ENCODE results near the gene CC2D1A. TPM values are rescaled to one million over a fixed set of nuclear protein-coding genes. Genes with fewer than 3 reads are reported as not detected.

CC2D1A gene
- total RNA-seq, 2 experiments from 2014 or later: 16.4 to 16.9 TPM

GRCh38 chr19:13894552-13894951 lies 11.4 kb upstream of the CC2D1A start:
- Histone ChIP-seq H3K9me3 (ENCODE audit: control insufficient read depth in 1 of 2, insufficient read depth in 1 of 2, low read length in 2 of 2) (no peaks in the 10 kb centered on the region), H3K27ac (ENCODE audit: low read depth in 1 of 2, low read length in 2 of 2) (no peak overlapping the region), H3K4me1 (ENCODE audit: insufficient read depth, low read length) (no peaks in the 10 kb centered on the region), H3K36me3 (ENCODE audit: insufficient read depth, low read length) (no peaks in the 10 kb centered on the region), H3K4me3 (ENCODE audit: low read length) (no peak overlapping the region), H3K27me3 (ENCODE audit: control insufficient read depth in 1 of 2, insufficient read depth in 2 of 2, low read length in 2 of 2) (no peaks in the 10 kb centered on the region)
- Mint-ChIP-seq H3K4me1 (ENCODE audit: low read depth) (no peaks in the 10 kb centered on the region), H3K9me3 (no peaks in the 10 kb centered on the region), H3K27me3 (no peaks in the 10 kb centered on the region), H3K4me3 (no peak overlapping the region), H3K36me3 (ENCODE audit: low read depth) (no peaks in the 10 kb centered on the region), H3K27ac (no peak overlapping the region)
- DNase-seq (no peak), ATAC-seq (ENCODE audit: poor library complexity) (no peak)
- ChIA-PET POLR2A (interaction anchor here (0.6 kb wide), 1 partner anchor 151 kb away, joined by 3 read pairs; no protein-coding TSS in a partner anchor), CTCF (no interaction called here)
- no peak for TF ChIP-seq CTCF (IDR thresholded peaks at IDR 0.05)
- intact Hi-C loops (cut with DNase I, micrococcal nuclease): no loop called here

GRCh38 chr19:13896227-13896626 lies 9.8 kb upstream of the CC2D1A start:
- Mint-ChIP-seq H3K27me3 (no peaks in the 10 kb centered on the region), H3K36me3 (ENCODE audit: low read depth) (no peaks in the 10 kb centered on the region), H3K4me3 (no peak overlapping the region), H3K27ac (no peak overlapping the region), H3K4me1 (ENCODE audit: low read depth) (no peaks in the 10 kb centered on the region), H3K9me3 (no peaks in the 10 kb centered on the region)
- Histone ChIP-seq H3K27ac (ENCODE audit: low read depth in 1 of 2, low read length in 2 of 2) (no peak overlapping the region), H3K27me3 (ENCODE audit: control insufficient read depth in 1 of 2, insufficient read depth in 2 of 2, low read length in 2 of 2) (no peaks in the 10 kb centered on the region), H3K4me1 (ENCODE audit: insufficient read depth, low read length) (no peaks in the 10 kb centered on the region), H3K4me3 (ENCODE audit: low read length) (no peak overlapping the region), H3K9me3 (ENCODE audit: control insufficient read depth in 1 of 2, insufficient read depth in 1 of 2, low read length in 2 of 2) (no peaks in the 10 kb centered on the region), H3K36me3 (ENCODE audit: insufficient read depth, low read length) (no peaks in the 10 kb centered on the region)
- intact Hi-C loops (cut with DNase I, micrococcal nuclease): no loop called here
- DNase-seq (no peak), ATAC-seq (ENCODE audit: poor library complexity) (no peak)
- TF ChIP-seq CTCF (IDR thresholded peaks at IDR 0.05): no peak
- ChIA-PET POLR2A (no interaction called here), CTCF (no interaction called here)

- Histone ChIP-seq H3K36me3 (ENCODE audit: insufficient read depth, low read length) (no peaks in the 10 kb centered on the region), H3K27me3 (ENCODE audit: control insufficient read depth in 1 of 2, insufficient read depth in 2 of 2, low read length in 2 of 2) (no peaks in the 10 kb centered on the region), H3K4me3 (ENCODE audit: low read length) (no peak overlapping the region), H3K27ac (ENCODE audit: low read depth in 1 of 2, low read length in 2 of 2) (no peak overlapping the region), H3K9me3 (ENCODE audit: control insufficient read depth in 1 of 2, insufficient read depth in 1 of 2, low read length in 2 of 2) (no peaks in the 10 kb centered on the region), H3K4me1 (ENCODE audit: insufficient read depth, low read length) (peaks cover 4% of the 10 kb centered on the region)
- Mint-ChIP-seq H3K9me3 (no peaks in the 10 kb centered on the region), H3K27ac (no peak overlapping the region), H3K4me3 (no peak overlapping the region), H3K27me3 (no peaks in the 10 kb centered on the region), H3K4me1 (ENCODE audit: low read depth) (no peaks in the 10 kb centered on the region), H3K36me3 (ENCODE audit: low read depth) (no peaks in the 10 kb centered on the region)
- no peak for DNase-seq
- intact Hi-C loops (cut with DNase I, micrococcal nuclease): no loop called here
- POLR2A ChIA-PET: no interaction called here
- TF ChIP-seq CTCF (IDR thresholded peaks at IDR 0.05): no peak
- no peak for ATAC-seq (ENCODE audit: poor library complexity)
- CTCF ChIA-PET: no interaction called here
Observed at GRCh38 chr19:13899393-13899792, 6.6 kb upstream of the CC2D1A start.
